Measurements from ENCODE around the gene SCARB1.

DNA sequence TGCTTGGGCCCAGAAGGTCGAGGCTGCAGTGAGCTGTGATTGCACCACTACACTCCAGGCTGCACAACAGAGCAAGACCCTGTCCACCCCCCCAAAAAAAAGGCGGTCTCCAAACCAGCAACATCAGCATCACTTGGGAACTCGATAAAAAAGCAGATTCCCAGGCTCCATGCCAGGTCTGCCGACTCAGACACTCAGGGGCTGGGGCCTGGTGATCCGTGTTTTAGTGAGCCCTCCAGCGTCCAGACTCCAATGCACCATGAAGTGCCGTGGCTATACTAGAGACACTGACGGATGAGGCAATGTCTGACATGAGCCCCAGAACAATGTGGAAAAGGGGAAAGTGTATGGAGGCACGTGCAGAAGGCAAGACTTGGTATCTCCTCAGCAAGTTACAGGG, 28.8 kb downstream of the SCARB1 start:
- TF ChIP-seq, protein P1, sequence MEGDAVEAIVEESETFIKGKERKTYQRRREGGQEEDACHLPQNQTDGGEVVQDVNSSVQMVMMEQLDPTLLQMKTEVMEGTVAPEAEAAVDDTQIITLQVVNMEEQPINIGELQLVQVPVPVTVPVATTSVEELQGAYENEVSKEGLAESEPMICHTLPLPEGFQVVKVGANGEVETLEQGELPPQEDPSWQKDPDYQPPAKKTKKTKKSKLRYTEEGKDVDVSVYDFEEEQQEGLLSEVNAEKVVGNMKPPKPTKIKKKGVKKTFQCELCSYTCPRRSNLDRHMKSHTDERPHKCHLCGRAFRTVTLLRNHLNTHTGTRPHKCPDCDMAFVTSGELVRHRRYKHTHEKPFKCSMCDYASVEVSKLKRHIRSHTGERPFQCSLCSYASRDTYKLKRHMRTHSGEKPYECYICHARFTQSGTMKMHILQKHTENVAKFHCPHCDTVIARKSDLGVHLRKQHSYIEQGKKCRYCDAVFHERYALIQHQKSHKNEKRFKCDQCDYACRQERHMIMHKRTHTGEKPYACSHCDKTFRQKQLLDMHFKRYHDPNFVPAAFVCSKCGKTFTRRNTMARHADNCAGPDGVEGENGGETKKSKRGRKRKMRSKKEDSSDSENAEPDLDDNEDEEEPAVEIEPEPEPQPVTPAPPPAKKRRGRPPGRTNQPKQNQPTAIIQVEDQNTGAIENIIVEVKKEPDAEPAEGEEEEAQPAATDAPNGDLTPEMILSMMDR (IDR thresholded peaks at IDR 0.05; ENCODE audit: insufficient read depth, low read depth, low read length) = no peak
- TF ChIP-seq EZH2 (IDR thresholded peaks at IDR 0.05; ENCODE audit: insufficient read depth, low read length) = no peak

Measured in astrocyte (in vitro differentiated cells and primary cell).